KMS-11 (cell line): Measurements from ENCODE around the gene MAL.

Experiments
- H2AFZ ChIP-seq: fragments of 200-600 bp; sonication (generic); 2 replicates; pipeline ENCODE4 v1.6.1; 2016; ENCODE audit warnings: antibody characterized with exemption, mixed run types, low read depth
- H3K27ac ChIP-seq: fragments of 200-600 bp; sonication (generic); 2 replicates; pipeline ENCODE4 v1.6.1; 2016; ENCODE audit warnings: mild to moderate bottlenecking, mixed run types
- H3K27me3 ChIP-seq: fragments of 200-600 bp; sonication (generic); 2 replicates; pipeline ENCODE4 v1.6.1; 2017; ENCODE audit warnings: mild to moderate bottlenecking, low read depth, mixed run types, moderate library complexity; ENCODE audit not compliant: insufficient read depth
- H3K36me3 ChIP-seq: fragments of 200-600 bp; sonication (generic); 2 replicates; pipeline ENCODE4 v1.6.1; 2017; ENCODE audit warnings: mild to moderate bottlenecking, mixed run types; ENCODE audit not compliant: insufficient read depth
- H3K4me1 ChIP-seq: fragments of 200-600 bp; sonication (generic); 2 replicates; pipeline ENCODE4 v1.6.1; 2016; ENCODE audit warnings: mild to moderate bottlenecking, low read depth, mixed run types; ENCODE audit not compliant: poor library complexity, severe bottlenecking
- H3K4me2 ChIP-seq: fragments of 200-600 bp; sonication (generic); 2 replicates; pipeline ENCODE4 v1.7.0; 2016; ENCODE audit warnings: mild to moderate bottlenecking, mixed run types
- H3K4me3 ChIP-seq: fragments of 200-600 bp; sonication (generic); IDR thresholded peaks from 2 replicates; pipeline ENCODE4 v1.6.1; 2017; ENCODE audit warnings: low read depth, low read length, mixed read lengths; ENCODE audit not compliant: insufficient read depth
- H3K79me2 ChIP-seq: fragments of 200-600 bp; sonication (generic); 2 replicates; pipeline ENCODE4 v1.6.1; 2016; ENCODE audit warnings: low read depth, mixed run types; ENCODE audit not compliant: insufficient read depth
- H3K9ac ChIP-seq: fragments of 200-600 bp; sonication (generic); 2 replicates; pipeline ENCODE4 v1.6.1; 2016; ENCODE audit warnings: mild to moderate bottlenecking, mixed run types
- H4K20me1 ChIP-seq: fragments of 200-600 bp; sonication (generic); 2 replicates; pipeline ENCODE4 v1.6.1; 2016; ENCODE audit warnings: mild to moderate bottlenecking, mixed run types; ENCODE audit not compliant: insufficient read depth
- TF ChIP-seq, protein P1 (sequence below): fragments of 200-600 bp; sonication (generic); conservative IDR thresholded peaks from 2 replicates; pipeline ENCODE4 v1.6.1; 2017; ENCODE audit warnings: low read depth, mild to moderate bottlenecking, antibody characterized with exemption, low read length, moderate library complexity, mixed read lengths

MAL gene

DNA sequence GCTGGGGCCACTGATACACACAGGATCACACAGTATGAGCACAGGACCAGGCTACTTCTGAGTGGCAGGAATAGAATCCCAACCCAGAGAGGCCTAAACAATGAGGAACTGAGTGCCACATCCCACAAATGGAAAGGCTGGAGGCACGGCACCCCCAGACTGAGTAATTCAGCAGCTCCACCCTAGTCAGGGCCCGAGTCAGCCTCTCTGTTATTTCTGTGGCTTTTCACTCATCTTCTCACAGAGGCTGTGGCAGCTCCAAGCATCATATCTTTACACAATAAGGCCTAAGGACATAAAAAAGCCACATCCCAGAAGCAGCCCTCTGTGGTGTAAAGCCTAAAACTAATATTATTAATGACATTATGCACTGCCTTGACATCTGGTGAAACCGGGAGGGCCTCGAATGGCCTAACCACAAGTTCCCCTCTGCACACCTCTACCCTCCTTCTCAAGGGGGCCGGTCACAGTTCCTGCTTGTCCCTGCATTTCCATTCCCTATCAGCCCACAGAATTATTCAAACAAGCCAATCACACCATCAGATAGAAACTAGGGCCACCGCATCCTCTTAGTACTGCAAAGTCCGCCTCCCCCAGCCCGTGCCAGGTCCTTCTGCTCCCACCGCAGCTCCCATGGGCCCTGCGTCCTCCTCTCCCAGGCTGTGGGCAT is 12.5 kb upstream of the MAL start:
- Histone ChIP-seq H3K36me3 (no peaks in the 10 kb centered on the region), H3K4me2 (no peak overlapping the region), H3K4me1 (no peaks in the 10 kb centered on the region)

DNA sequence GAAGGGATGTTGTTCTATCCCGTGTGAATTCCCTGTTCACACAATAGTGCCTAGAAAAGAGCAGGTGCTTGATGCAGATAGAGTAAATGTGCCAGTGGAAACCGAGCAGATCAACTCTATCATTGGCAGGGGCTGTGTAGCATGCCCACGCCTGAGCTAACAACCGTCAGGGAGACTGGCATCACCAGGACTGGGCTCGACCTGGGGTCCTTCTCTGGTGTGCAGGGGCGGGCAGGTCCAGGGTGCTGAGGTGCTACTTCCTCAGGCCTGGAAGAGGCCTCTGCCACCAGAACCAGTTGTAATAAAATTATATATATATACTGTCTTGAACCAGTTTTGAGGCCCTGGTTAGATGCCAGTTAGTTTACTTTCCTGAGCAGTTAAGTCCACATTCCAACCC is 11.8 kb upstream of the MAL start:
- TF ChIP-seq, protein P1, sequence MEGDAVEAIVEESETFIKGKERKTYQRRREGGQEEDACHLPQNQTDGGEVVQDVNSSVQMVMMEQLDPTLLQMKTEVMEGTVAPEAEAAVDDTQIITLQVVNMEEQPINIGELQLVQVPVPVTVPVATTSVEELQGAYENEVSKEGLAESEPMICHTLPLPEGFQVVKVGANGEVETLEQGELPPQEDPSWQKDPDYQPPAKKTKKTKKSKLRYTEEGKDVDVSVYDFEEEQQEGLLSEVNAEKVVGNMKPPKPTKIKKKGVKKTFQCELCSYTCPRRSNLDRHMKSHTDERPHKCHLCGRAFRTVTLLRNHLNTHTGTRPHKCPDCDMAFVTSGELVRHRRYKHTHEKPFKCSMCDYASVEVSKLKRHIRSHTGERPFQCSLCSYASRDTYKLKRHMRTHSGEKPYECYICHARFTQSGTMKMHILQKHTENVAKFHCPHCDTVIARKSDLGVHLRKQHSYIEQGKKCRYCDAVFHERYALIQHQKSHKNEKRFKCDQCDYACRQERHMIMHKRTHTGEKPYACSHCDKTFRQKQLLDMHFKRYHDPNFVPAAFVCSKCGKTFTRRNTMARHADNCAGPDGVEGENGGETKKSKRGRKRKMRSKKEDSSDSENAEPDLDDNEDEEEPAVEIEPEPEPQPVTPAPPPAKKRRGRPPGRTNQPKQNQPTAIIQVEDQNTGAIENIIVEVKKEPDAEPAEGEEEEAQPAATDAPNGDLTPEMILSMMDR, result no peak
- Histone ChIP-seq H3K4me2 (no peak overlapping the region), H3K27me3 (no peaks in the 10 kb centered on the region), H3K9ac (no peak overlapping the region), H2AFZ (no peak overlapping the region), H3K36me3 (no peaks in the 10 kb centered on the region), H3K4me3 (no peak overlapping the region), H3K27ac (no peak overlapping the region), H3K79me2 (no peaks in the 10 kb centered on the region), H4K20me1 (no peaks in the 10 kb centered on the region), H3K4me1 (no peaks in the 10 kb centered on the region)

More for the DNA sequence above, 12.5 kb upstream of the MAL start:
- Histone ChIP-seq H3K9ac (no peak overlapping the region), H3K27ac (no peak overlapping the region), H3K27me3 (no peaks in the 10 kb centered on the region), H3K79me2 (no peaks in the 10 kb centered on the region), H2AFZ (no peak overlapping the region; the same call in 1 of the 2 replicates), H3K4me3 (no peak overlapping the region), H4K20me1 (no peaks in the 10 kb centered on the region)
- TF ChIP-seq, protein P1, result no peak

DNA sequence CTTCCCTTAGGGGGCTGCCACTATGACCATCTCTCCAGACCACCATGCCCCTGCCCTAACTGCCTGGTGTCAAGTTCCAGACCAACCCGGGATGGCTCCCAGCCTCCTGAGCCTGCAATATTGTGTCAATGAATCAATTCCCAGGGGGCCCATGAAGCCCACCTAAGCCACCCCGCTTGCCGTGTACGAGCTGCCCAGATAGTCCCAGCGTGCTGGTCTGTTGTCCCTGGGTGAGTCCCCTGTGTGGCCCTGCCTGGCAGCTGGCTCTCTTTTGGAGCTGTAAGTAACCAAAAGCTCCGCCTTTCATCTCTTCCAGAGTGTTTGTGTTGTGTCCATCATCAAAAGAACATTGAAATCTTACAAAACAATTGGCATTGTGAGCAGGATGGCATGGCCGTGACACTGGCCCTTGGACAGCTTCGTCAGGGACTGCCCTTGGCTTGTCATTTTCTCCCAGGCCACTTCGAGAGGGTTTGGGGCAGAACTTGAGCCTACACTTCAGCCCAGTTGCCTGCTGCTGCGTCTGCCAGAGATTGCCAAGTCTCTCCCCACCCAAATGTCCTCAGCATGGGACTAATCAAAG is 11.3 kb upstream of the MAL start:
- no peaks in the 10 kb centered on the region for H4K20me1 ChIP-seq
- no peaks in the 10 kb centered on the region for H3K79me2 ChIP-seq
- no peak overlapping the region for H3K9ac ChIP-seq
- no peak overlapping the region for H3K4me3 ChIP-seq
- no peak overlapping the region for H2AFZ ChIP-seq
- no peak overlapping the region for H3K27ac ChIP-seq
- no peaks in the 10 kb centered on the region for H3K36me3 ChIP-seq
- no peaks in the 10 kb centered on the region for H3K4me1 ChIP-seq
- TF ChIP-seq, protein P1, result no peak
- H3K27me3 ChIP-seq, result no peaks in the 10 kb centered on the region
- no peak overlapping the region for H3K4me2 ChIP-seq

DNA sequence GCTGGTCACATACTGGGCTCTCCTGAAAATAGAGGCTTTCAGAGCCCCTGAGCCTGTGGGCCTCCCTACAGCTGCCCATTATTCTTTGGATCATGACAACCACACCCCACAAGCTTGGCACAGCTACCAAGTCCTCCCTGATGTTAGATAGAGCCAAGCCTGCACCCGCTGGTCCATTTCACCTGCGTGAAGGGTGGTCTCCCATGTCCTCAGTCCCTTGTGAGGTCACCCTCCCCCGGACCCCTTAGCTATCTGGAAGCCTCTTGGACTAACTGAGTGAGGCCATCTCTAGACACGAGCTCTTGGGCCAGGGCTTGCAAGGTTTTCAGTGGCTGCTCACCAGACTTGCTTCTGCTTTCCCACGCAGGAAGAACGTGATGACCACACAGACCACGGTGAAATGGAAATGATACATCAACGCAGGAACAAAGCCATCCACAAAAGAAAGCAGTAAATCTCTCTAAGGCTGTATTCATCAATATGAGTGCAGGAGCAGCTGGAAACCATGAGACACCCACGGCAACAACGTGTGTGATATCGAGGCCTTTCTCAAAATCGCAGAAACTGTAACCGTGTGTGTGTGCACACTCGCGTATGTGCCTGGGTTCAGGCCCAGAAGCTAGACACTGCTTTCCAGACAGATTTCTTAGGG is 10.1 kb upstream of the MAL start:
- TF ChIP-seq, protein P1, result no peak

More for the DNA sequence above, 10.1 kb upstream of the MAL start:
- Histone ChIP-seq H3K4me3 (no peak overlapping the region), H3K27me3 (no peaks in the 10 kb centered on the region), H3K79me2 (no peaks in the 10 kb centered on the region), H3K4me1 (no peaks in the 10 kb centered on the region), H2AFZ (no peak overlapping the region), H3K27ac (no peak overlapping the region), H3K4me2 (no peak overlapping the region), H4K20me1 (no peaks in the 10 kb centered on the region), H3K36me3 (no peaks in the 10 kb centered on the region), H3K9ac (no peak overlapping the region)
